Measurements from ENCODE around the gene CENPP. TPM values are rescaled to one million over a fixed set of nuclear protein-coding genes. Genes with fewer than 3 reads are reported as not detected.

CENPP gene
- polyA plus RNA-seq, 2 of the 4 experiments (the other 2 are of a cell fraction), result 7.2 to 13.4 TPM

DNA sequence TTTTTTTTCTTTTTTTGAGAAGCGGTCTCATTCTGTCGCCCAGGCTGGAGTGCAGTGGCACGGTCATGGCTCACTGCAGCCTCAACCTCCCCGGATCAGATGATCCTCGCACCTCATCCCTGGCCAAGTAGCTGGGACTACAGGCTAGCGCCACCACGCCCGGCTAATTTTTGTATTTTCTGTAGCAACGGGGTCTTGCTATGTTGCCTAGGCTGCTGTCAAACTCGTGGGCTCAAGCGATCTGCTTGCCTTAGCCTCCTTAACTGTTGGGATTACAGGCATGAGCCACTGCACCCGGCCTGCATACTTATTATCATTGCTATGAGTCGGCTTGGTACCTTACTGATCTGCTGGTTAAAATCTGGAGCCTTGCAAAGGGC lies 31.5 kb upstream of the CENPP start (continued):
- TF ChIP-seq ZC3H11A (IDR thresholded peaks at IDR 0.05), result no peak
- no peak for TF ChIP-seq ESRRA (IDR thresholded peaks at IDR 0.05; ENCODE audit: borderline replicate concordance, low read length)
- no peak for TF ChIP-seq FOXS1 (CRISPR knock-in tag; IDR thresholded peaks at IDR 0.05)

DNA sequence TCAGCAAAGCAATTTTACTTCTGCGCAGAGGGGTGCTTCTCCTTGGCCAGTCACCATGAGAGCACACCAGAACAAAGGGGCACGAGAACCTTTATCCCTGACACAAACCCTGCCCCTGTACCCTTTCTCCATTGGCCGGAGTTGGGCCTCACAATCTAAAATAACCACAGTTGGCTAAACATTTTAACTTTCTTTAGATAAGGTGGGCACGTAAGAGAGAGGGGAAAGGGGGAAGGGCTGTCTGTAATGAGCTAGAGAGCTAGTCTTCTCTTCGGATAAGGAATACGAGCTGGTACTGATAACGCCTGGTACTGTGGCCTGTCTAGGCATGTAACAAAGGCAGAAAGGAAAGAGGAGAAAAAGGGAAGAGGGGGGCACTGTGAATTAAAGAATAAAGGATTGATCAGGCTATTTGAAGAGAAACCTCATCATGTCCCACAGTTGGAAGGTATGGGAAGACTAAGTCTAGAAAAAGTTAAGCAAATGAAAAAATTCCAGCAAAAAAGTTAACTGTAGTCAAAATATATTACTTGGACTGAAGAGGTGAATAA lies 30.4 kb upstream of the CENPP start:
- H3K4me1 ChIP-seq, result peaks cover 22% of the 10 kb centered on the region
- TF ChIP-seq HOXA7 (CRISPR knock-in tag; IDR thresholded peaks at IDR 0.05) (no peak), HES2 (IDR thresholded peaks at IDR 0.05) (no peak)
- TF ChIP-seq, protein P1, sequence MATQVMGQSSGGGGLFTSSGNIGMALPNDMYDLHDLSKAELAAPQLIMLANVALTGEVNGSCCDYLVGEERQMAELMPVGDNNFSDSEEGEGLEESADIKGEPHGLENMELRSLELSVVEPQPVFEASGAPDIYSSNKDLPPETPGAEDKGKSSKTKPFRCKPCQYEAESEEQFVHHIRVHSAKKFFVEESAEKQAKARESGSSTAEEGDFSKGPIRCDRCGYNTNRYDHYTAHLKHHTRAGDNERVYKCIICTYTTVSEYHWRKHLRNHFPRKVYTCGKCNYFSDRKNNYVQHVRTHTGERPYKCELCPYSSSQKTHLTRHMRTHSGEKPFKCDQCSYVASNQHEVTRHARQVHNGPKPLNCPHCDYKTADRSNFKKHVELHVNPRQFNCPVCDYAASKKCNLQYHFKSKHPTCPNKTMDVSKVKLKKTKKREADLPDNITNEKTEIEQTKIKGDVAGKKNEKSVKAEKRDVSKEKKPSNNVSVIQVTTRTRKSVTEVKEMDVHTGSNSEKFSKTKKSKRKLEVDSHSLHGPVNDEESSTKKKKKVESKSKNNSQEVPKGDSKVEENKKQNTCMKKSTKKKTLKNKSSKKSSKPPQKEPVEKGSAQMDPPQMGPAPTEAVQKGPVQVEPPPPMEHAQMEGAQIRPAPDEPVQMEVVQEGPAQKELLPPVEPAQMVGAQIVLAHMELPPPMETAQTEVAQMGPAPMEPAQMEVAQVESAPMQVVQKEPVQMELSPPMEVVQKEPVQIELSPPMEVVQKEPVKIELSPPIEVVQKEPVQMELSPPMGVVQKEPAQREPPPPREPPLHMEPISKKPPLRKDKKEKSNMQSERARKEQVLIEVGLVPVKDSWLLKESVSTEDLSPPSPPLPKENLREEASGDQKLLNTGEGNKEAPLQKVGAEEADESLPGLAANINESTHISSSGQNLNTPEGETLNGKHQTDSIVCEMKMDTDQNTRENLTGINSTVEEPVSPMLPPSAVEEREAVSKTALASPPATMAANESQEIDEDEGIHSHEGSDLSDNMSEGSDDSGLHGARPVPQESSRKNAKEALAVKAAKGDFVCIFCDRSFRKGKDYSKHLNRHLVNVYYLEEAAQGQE (IDR thresholded peaks at IDR 0.05), result no peak
- peak overlapping the region; percentile 96; the same call in 1 of the 3 replicates for H3K4me2 ChIP-seq
- POLR2A ChIA-PET, result no interaction called here
- no peaks in the 10 kb centered on the region for H3K9me3 ChIP-seq
- CTCF ChIA-PET, result interaction anchor here (0.6 to 2.0 kb wide), 2 partner anchors 103 to 155 kb away, joined by 3 to 10 read pairs; no protein-coding TSS in a partner anchor
- FAIRE-seq, result no peak
- no peak overlapping the region for H3K4me3 ChIP-seq
- DNase-seq (ENCODE audit: low read depth in 1 of 2, low spot score in 1 of 2), result no peak
- WGBS (ENCODE audit: missing lambda C conversion rate), result 95% methylated on average over 7 of the region's 7 CpGs
- peak overlapping the region in 1 of 2 experiments; percentile 20; a peak in 2 of 6 replicates for H3K27ac ChIP-seq
- ATAC-seq, result no peak

DNA sequence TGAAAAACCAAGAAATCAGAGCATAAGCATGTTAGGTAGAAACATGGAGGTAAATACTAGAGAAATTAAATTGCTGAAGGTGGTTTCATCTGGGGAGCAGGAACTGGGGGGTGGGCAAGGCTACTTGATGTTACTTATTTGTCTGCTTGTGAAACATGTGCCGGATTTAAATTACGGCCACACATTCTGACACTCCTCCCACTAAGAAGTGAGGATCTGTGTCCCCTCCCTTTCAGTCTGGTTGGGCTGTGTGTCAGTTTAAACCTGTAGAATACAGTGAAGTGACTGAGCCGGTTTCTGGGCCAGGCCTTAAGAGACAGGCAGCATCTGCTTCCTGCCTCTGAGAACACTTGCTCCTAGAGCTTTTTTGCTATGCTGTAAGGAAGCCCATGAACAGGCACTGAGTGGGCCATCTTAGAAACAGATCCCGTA lies 29.9 kb upstream of the CENPP start:
- H3K27ac ChIP-seq, result 0 out of 6 replicates have a peak overlapping the region, but pooled peaks of 1 of the 2 experiments have one; percentile 13
- DNase-seq (ENCODE audit: low read depth in 1 of 2, low spot score in 1 of 2) (no peak), FAIRE-seq (no peak), ATAC-seq (no peak)
- TF ChIP-seq NFE2L2 (conservative IDR thresholded peaks at IDR 0.05; ENCODE audit: low read length), result no peak
- TF ChIP-seq TFCP2L1 (CRISPR knock-in tag; IDR thresholded peaks at IDR 0.05), result no peak
- no peak for TF ChIP-seq E2F6 (IDR thresholded peaks at IDR 0.05; ENCODE audit: borderline replicate concordance, low read depth)
- TF ChIP-seq, protein P2, sequence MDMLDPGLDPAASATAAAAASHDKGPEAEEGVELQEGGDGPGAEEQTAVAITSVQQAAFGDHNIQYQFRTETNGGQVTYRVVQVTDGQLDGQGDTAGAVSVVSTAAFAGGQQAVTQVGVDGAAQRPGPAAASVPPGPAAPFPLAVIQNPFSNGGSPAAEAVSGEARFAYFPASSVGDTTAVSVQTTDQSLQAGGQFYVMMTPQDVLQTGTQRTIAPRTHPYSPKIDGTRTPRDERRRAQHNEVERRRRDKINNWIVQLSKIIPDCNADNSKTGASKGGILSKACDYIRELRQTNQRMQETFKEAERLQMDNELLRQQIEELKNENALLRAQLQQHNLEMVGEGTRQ (IDR thresholded peaks at IDR 0.05), result no peak
- TF ChIP-seq KDM5A (IDR thresholded peaks at IDR 0.05), result no peak
- TF ChIP-seq NR3C1 (IDR thresholded peaks at IDR 0.05), result no peak
- no peak for TF ChIP-seq FOXS1 (CRISPR knock-in tag; IDR thresholded peaks at IDR 0.05)
- TF ChIP-seq GATA3 (IDR thresholded peaks at IDR 0.05; ENCODE audit: borderline replicate concordance), result no peak
- TF ChIP-seq MAZ (IDR thresholded peaks at IDR 0.05; ENCODE audit: borderline replicate concordance, low read depth, low read length), result no peak
- no peak for TF ChIP-seq RNF2 (IDR thresholded peaks at IDR 0.05; ENCODE audit: borderline replicate concordance, low read depth)
- no peak for TF ChIP-seq SREBF2 (IDR thresholded peaks at IDR 0.05)
- no peak for TF ChIP-seq PHF8 (IDR thresholded peaks at IDR 0.05; ENCODE audit: borderline replicate concordance, low read depth)
- no peak for TF ChIP-seq BCL3 (IDR thresholded peaks at IDR 0.05)
- TF ChIP-seq CHD4 (IDR thresholded peaks at IDR 0.05; ENCODE audit: borderline replicate concordance), result no peak
- TF ChIP-seq, protein P3, sequence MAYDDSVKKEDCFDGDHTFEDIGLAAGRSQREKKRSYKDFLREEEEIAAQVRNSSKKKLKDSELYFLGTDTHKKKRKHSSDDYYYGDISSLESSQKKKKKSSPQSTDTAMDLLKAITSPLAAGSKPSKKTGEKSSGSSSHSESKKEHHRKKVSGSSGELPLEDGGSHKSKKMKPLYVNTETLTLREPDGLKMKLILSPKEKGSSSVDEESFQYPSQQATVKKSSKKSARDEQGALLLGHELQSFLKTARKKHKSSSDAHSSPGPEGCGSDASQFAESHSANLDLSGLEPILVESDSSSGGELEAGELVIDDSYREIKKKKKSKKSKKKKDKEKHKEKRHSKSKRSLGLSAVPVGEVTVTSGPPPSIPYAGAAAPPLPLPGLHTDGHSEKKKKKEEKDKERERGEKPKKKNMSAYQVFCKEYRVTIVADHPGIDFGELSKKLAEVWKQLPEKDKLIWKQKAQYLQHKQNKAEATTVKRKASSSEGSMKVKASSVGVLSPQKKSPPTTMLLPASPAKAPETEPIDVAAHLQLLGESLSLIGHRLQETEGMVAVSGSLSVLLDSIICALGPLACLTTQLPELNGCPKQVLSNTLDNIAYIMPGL (CRISPR knock-in tag; IDR thresholded peaks at IDR 0.05; ENCODE audit: borderline replicate concordance), result no peak
- no peak for TF ChIP-seq PBX3 (IDR thresholded peaks at IDR 0.05)
- no peak for TF ChIP-seq MAFK (IDR thresholded peaks at IDR 0.05; ENCODE audit: partially characterized antibody)
- no peaks in the 10 kb centered on the region for H3K9me3 ChIP-seq
- H3K4me2 ChIP-seq, result no peak overlapping the region
- 96% methylated on average over 4 of the region's 4 CpGs for WGBS (ENCODE audit: missing lambda C conversion rate)
- peaks cover 21% of the 10 kb centered on the region for H3K4me1 ChIP-seq
- no peak overlapping the region for H3K4me3 ChIP-seq
- CTCF ChIA-PET, result interaction anchor here (2.0 kb wide), 1 partner anchor 156 kb away, joined by 10 read pairs; no protein-coding TSS in a partner anchor
- POLR2A ChIA-PET, result no interaction called here

Data from A549 (cell line).